ENCODE measurements around the gene CLDN8. TPM values are rescaled to one million over a fixed set of nuclear protein-coding genes. Genes with fewer than 3 reads are reported as not detected.

The CLDN8 gene
- total RNA-seq, 4 donors from 2014 or later, result not detected

GRCh38 chr21:30168086-30168485, 47.8 kb downstream of the CLDN8 start:
- DNase-seq (ENCODE audit: extremely low spot score), result no peak
- no peak for TF ChIP-seq EP300 (IDR thresholded peaks at IDR 0.05)
- TF ChIP-seq POLR2A (IDR thresholded peaks at IDR 0.05; ENCODE audit: low read depth), result no peak
- TF ChIP-seq POLR2AphosphoS5 (IDR thresholded peaks at IDR 0.05), result no peak
- no peak for TF ChIP-seq CTCF (IDR thresholded peaks at IDR 0.05)
- H3K9me3 ChIP-seq, result no peaks in the 10 kb centered on the region

DNA sequence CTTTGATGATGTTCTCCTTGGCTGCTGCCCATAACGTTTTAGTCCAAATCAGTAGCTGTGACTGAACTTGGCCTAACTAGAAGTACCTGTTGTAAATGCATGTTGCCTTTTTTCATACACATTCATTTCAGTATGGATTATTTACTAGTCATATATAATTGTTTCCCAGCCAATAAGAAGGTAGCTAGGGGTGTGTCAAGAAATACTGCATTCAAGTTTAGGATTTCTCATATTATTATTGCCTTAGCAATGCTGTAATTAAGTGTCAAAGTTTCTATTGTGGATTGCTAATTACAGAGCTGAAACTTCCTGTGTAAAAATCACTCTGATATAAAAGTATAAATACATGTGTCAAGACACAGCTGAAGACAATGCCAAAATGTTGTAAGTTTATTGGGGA, 49.2 kb downstream of the CLDN8 start, which contains the start of gene CLDN17:
TSS of gene CLDN17 (minus strand) at position 101 of the 400 bp plus-strand sequence. CDS start 188 bp downstream, outside the sequence.
- TF ChIP-seq EP300 (IDR thresholded peaks at IDR 0.05), result no peak
- TF ChIP-seq POLR2AphosphoS5 (IDR thresholded peaks at IDR 0.05), result no peak
- no peak for TF ChIP-seq POLR2A (IDR thresholded peaks at IDR 0.05; ENCODE audit: low read depth)
- TF ChIP-seq CTCF (IDR thresholded peaks at IDR 0.05), result no peak
- DNase-seq (ENCODE audit: extremely low spot score), result no peak
- no peaks in the 10 kb centered on the region for H3K9me3 ChIP-seq
- 80% methylated on average over 1 of the region's 1 CpG for WGBS
- no peaks in the 10 kb centered on the region for H3K4me1 ChIP-seq
- no peak within 1 kb of the TSS for H3K27ac ChIP-seq (replicated peaks in 1 of 4)
- intact Hi-C loops (cut with DNase I), result no loop called here
- H3K36me3 ChIP-seq, result no peaks in the 10 kb centered on the region
- H3K4me3 ChIP-seq, result no peak within 1 kb of the TSS
- H3K27me3 ChIP-seq, result no peaks in the 10 kb centered on the region

More at GRCh38 chr21:30168086-30168485, 47.8 kb downstream of the CLDN8 start:
- Histone ChIP-seq H3K27me3 (no peaks in the 10 kb centered on the region), H3K4me3 (no peak overlapping the region), H3K27ac (replicated peaks in 1 of 4) (no peak overlapping the region), H3K36me3 (no peaks in the 10 kb centered on the region), H3K4me1 (no peaks in the 10 kb centered on the region)
- 75% methylated on average over 3 of the region's 3 CpGs for WGBS
- intact Hi-C loops (cut with DNase I), result no loop called here

DNA sequence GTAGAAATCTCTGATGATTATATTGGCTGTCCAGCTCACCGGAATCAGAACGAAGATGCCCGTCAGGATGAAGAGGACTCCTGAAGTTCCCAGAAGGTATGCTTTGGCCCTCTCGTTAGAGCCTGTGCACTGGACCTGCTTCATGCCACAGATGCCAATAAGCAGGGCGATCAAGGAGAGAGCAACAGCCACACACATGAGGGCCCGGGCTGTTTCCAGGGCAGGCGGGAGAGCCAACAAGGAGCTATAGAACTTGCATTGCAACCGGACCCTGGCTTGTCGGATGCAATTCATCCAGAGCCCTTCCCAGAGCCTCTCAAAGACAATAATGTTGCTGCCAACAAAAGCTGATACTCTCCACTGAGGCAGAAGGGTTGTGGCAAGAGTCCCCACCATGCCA, 49.7 kb downstream of the CLDN8 start:
- TF ChIP-seq POLR2AphosphoS5 (IDR thresholded peaks at IDR 0.05) (no peak), CTCF (IDR thresholded peaks at IDR 0.05) (no peak), EP300 (IDR thresholded peaks at IDR 0.05) (no peak), POLR2A (IDR thresholded peaks at IDR 0.05; ENCODE audit: low read depth) (no peak)
- WGBS, result 82% methylated on average over 9 of the region's 9 CpGs
- H3K4me1 ChIP-seq, result no peaks in the 10 kb centered on the region

DNA sequence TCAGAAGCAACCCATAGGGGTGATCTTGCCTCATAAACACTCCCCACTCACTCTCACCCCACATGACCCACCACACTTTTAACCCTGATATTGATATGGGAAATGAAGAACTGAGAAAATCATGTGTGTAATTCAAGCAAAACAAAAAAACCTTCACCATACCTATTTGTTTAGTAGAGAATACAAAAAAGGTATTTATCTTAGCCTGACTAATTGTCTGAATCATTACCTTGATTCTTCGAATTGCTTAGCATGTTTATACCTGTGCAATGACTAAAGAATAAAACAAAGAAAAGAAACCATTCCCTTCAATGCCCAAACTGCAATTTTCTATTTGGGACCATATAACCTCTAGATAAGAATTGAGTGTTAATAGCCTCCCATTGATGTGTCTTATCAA, 51.1 kb downstream of the CLDN8 start:
- DNase-seq (ENCODE audit: extremely low spot score), result no peak
- H3K36me3 ChIP-seq, result no peaks in the 10 kb centered on the region
- H3K9me3 ChIP-seq, result no peaks in the 10 kb centered on the region
- no peaks in the 10 kb centered on the region for H3K4me1 ChIP-seq
- intact Hi-C loops (cut with DNase I), result no loop called here
- no peak for TF ChIP-seq POLR2A (IDR thresholded peaks at IDR 0.05; ENCODE audit: low read depth)
- TF ChIP-seq EP300 (IDR thresholded peaks at IDR 0.05), result no peak
- TF ChIP-seq CTCF (IDR thresholded peaks at IDR 0.05), result no peak
- TF ChIP-seq POLR2AphosphoS5 (IDR thresholded peaks at IDR 0.05), result no peak
- no peaks in the 10 kb centered on the region for H3K27me3 ChIP-seq
- H3K27ac ChIP-seq (replicated peaks in 1 of 4), result no peak overlapping the region
- 72% methylated on average over 1 of the region's 1 CpG for WGBS
- no peak overlapping the region for H3K4me3 ChIP-seq

More for the DNA sequence above, 49.7 kb downstream of the CLDN8 start:
- Histone ChIP-seq H3K27me3 (no peaks in the 10 kb centered on the region), H3K27ac (replicated peaks in 1 of 4) (no peak overlapping the region), H3K4me3 (no peak overlapping the region), H3K9me3 (no peaks in the 10 kb centered on the region), H3K36me3 (no peaks in the 10 kb centered on the region)
- no peak for DNase-seq (ENCODE audit: extremely low spot score)
- intact Hi-C loops (cut with DNase I), result no loop called here

Other genes starting within 250 kb of the CLDN8 start
- gene CLDN17, start 49.3 kb downstream of the CLDN8 start, total RNA-seq, result not detected
- not detected for gene KRTAP24-1, start 66.9 kb upstream of the CLDN8 start, total RNA-seq
- gene KRTAP25-1, start 73.4 kb upstream of the CLDN8 start, total RNA-seq, result not detected
- not detected for gene KRTAP26-1, start 104.2 kb upstream of the CLDN8 start, total RNA-seq
- not detected for gene KRTAP27-1, start 121.6 kb upstream of the CLDN8 start, total RNA-seq
- not detected for gene KRTAP23-1, start 132.5 kb upstream of the CLDN8 start, total RNA-seq
- gene KRTAP13-2, start 156.2 kb upstream of the CLDN8 start, total RNA-seq, result not detected
- gene KRTAP13-1, start 179.9 kb upstream of the CLDN8 start, total RNA-seq, result not detected
- not detected for gene KRTAP13-3, start 209.8 kb upstream of the CLDN8 start, total RNA-seq
- gene KRTAP13-4, start 214.1 kb upstream of the CLDN8 start, total RNA-seq, result not detected
- not detected for gene KRTAP15-1, start 224.2 kb upstream of the CLDN8 start, total RNA-seq

All from esophagus muscularis mucosa (tissue), 4 donors.